Muscle layer of duodenum (tissue), 2 donors: Measurements from ENCODE around the gene BPIFB6.

Experiments
- H3K27ac ChIP-seq: one replicate; pipeline ENCODE4 v1.7.0; 2013; ENCODE audit warnings: mild to moderate bottlenecking, low read length
- H3K27me3 ChIP-seq: one replicate; pipeline ENCODE4 v1.7.0; 2013; ENCODE audit warnings: low read depth, mild to moderate bottlenecking, control low read depth, low read length
- H3K36me3 ChIP-seq, 2 donors: one replicate each; pipeline ENCODE4 v1.7.0; 2013; ENCODE audit warnings: low read length in 2 of 2, control low read depth in 1 of 2, mild to moderate bottlenecking in 1 of 2; ENCODE audit not compliant: insufficient read depth in 2 of 2, control insufficient read depth in 1 of 2
- H3K4me1 ChIP-seq, 2 donors: one replicate each; pipeline ENCODE4 v1.7.0; 2013; ENCODE audit warnings: low read length in 2 of 2, mild to moderate bottlenecking in 2 of 2, control low read depth in 1 of 2, moderate library complexity in 1 of 2; ENCODE audit not compliant: insufficient read depth in 2 of 2, control insufficient read depth in 1 of 2
- H3K4me3 ChIP-seq, 2 donors: one replicate each; pipeline ENCODE4 v1.7.0; 2013; ENCODE audit warnings: low read length in 2 of 2, low read depth in 1 of 2, mild to moderate bottlenecking in 1 of 2
- H3K9me3 ChIP-seq, 2 donors: one replicate each; pipeline ENCODE4 v1.7.0; 2013; ENCODE audit warnings: low read length in 2 of 2, control low read depth in 1 of 2, mild to moderate bottlenecking in 1 of 2; ENCODE audit not compliant: control insufficient read depth in 1 of 2
- donor health status: healthy.

The BPIFB6 gene

GRCh38 chr20:33061658-33062028 lies 30.2 kb downstream of the BPIFB6 start:
- no peaks in the 10 kb centered on the region for H3K4me1 ChIP-seq
- H3K27me3 ChIP-seq = no peaks in the 10 kb centered on the region
- H3K4me3 ChIP-seq = no peak overlapping the region
- H3K9me3 ChIP-seq = no peaks in the 10 kb centered on the region
- H3K27ac ChIP-seq = no peak overlapping the region
- H3K36me3 ChIP-seq = no peaks in the 10 kb centered on the region

- no peaks in the 10 kb centered on the region for H3K9me3 ChIP-seq
- no peak overlapping the region for H3K27ac ChIP-seq
- no peaks in the 10 kb centered on the region for H3K4me1 ChIP-seq
- H3K4me3 ChIP-seq = no peak overlapping the region
- no peaks in the 10 kb centered on the region for H3K27me3 ChIP-seq
- no peaks in the 10 kb centered on the region for H3K36me3 ChIP-seq
These were observed 30.8 kb downstream of the BPIFB6 start for GRCh38 chr20:33062105-33062824.

DNA sequence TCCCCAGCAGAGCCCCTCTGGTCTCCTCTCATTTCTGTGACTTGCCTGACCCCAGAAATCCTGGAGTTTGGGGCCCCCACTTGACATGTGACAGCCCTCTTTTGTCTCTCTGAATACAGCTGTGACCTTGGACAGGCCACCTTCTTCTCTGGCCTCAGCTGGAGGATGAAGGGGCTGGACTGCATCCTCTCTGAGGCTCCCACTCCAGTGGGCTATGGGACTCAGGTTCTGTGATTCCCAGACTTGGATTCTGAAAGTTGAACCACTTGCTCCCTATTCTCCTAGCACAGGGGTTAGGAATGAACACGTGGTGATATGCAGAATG lies 31.3 kb downstream of the BPIFB6 start:
- no peaks in the 10 kb centered on the region for H3K9me3 ChIP-seq
- H3K36me3 ChIP-seq = no peaks in the 10 kb centered on the region
- H3K4me3 ChIP-seq = no peak overlapping the region
- H3K27ac ChIP-seq = no peak overlapping the region
- H3K4me1 ChIP-seq = no peaks in the 10 kb centered on the region
- H3K27me3 ChIP-seq = no peaks in the 10 kb centered on the region

DNA sequence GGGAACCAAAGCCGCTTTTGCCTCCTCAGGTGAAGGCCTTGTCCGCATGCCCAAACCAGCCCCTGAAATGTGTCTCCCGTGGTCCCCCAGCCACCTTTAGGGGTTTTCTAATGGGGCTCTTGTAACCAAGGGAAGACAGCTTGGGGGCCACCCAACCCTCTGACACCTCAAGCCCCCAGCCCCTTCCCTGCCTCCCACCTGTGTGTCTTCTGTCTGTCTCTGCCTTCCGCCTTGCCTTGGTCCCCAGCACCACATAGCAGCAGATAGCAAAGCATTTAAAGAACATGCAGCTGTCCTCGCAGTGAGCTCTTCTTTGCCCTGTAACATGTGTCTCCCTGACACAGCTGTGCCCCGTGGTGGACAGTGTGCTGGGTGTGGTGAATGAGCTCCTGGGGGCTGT lies 31.8 kb downstream of the BPIFB6 start:
- H3K27ac ChIP-seq = no peak overlapping the region
- H3K36me3 ChIP-seq = no peaks in the 10 kb centered on the region
- H3K4me3 ChIP-seq = no peak overlapping the region
- no peaks in the 10 kb centered on the region for H3K9me3 ChIP-seq
- no peaks in the 10 kb centered on the region for H3K4me1 ChIP-seq
- no peaks in the 10 kb centered on the region for H3K27me3 ChIP-seq

DNA sequence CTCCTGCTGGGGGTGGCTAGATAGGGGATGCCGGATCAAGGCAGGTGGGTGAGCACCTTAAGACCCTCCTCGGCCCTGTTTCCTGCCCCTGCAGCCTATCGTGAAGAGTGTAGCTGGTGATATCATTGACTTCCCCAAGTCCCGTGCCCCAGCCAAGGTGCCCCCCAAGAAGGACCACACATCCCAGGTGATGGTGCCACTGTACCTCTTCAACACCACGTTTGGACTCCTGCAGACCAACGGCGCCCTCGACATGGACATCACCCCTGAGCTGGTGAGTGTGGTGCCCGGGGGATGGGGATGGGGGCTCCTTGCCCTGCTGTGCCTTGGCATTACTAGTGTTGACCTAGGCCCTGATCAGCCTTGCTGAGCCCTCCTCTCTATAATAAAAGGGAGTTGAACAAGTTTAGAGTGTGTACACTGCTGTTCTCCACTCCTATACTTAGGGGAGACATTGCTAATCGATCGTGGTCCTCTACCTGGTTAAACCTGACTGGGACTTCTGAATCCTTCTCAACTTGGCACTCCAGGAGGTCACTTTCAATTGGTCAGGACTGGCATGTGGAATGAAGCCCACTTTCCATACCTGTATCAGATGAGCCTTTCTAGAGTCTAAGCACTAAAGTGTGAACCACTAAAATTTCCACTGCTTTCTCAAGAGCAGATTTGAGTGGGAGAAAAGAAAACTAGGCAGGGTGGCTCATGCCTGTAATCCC lies 33.3 kb downstream of the BPIFB6 start:
- no peaks in the 10 kb centered on the region for H3K4me1 ChIP-seq
- no peaks in the 10 kb centered on the region for H3K36me3 ChIP-seq
- no peaks in the 10 kb centered on the region for H3K9me3 ChIP-seq
- no peak overlapping the region for H3K4me3 ChIP-seq
- H3K27ac ChIP-seq = no peak overlapping the region
- H3K27me3 ChIP-seq = no peaks in the 10 kb centered on the region

- H3K36me3 ChIP-seq = no peaks in the 10 kb centered on the region
- no peaks in the 10 kb centered on the region for H3K27me3 ChIP-seq
These were observed 34.3 kb downstream of the BPIFB6 start for GRCh38 chr20:33065785-33066184.

DNA sequence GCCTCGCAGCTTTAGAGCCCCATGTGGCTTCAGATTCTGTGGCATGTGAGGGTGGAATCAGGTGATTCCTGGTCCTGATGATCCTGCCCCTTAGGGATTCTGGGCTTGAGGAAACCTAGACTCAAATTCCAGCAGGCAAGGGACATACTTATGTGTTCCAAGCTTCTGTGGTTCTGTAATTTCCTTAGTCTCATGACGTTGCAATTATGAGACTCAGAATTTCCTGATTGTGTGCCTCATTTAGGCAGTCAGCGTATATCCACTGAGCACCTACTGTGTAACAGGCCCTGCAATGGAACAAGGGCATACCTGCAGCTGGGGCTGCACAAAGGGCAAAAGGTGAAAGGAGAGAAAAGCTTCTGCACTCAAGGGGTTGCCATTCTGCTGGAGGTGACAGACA lies 36.4 kb downstream of the BPIFB6 start:
- H3K9me3 ChIP-seq = no peaks in the 10 kb centered on the region
- H3K36me3 ChIP-seq = no peaks in the 10 kb centered on the region
- H3K4me3 ChIP-seq = no peak overlapping the region
- H3K27me3 ChIP-seq = no peaks in the 10 kb centered on the region
- no peaks in the 10 kb centered on the region for H3K4me1 ChIP-seq
- no peak overlapping the region for H3K27ac ChIP-seq

More at GRCh38 chr20:33065785-33066184, 34.3 kb downstream of the BPIFB6 start:
- Histone ChIP-seq H3K4me1 (no peaks in the 10 kb centered on the region), H3K4me3 (no peak overlapping the region), H3K9me3 (no peaks in the 10 kb centered on the region), H3K27ac (no peak overlapping the region)

DNA sequence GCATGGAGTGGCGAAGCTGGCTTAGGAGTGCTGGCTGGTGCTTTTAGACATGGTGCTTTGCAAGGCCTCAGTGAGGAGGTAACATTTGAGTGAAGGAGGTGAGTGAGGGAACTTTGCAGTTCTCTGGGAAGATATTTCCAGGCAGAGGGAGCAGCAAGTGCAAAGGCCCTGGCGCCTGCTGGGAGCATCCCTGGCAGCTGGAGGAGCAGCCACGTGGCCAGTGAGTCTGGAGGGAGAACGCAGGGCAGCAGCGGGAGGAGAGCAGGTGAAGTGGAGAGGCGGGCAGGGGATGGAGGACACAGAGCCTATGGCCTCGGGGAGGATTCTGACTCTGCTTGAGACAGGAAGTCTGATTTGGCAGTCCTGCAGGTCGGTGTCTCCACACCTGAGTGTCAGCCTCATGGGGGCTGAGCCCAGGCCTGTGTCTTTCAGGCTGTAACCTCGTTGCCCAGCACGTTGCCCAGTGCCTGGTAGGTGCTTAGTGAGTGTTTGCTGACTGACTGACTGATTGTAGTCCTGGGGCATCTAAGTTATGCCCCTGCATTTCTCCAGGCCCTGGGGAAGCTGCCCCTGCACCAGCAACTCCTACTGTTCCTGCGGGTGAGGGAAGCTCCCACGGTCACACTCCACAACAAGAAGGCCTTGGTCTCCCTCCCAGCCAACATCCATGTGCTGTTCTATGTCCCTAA lies 36.9 kb downstream of the BPIFB6 start:
- H3K9me3 ChIP-seq = no peaks in the 10 kb centered on the region
- no peaks in the 10 kb centered on the region for H3K36me3 ChIP-seq
- H3K27ac ChIP-seq = no peak overlapping the region
- no peaks in the 10 kb centered on the region for H3K27me3 ChIP-seq
- no peaks in the 10 kb centered on the region for H3K4me1 ChIP-seq
- no peak overlapping the region for H3K4me3 ChIP-seq

- Histone ChIP-seq H3K27ac (no peak overlapping the region), H3K27me3 (no peaks in the 10 kb centered on the region), H3K4me3 (no peak overlapping the region), H3K9me3 (no peaks in the 10 kb centered on the region), H3K36me3 (no peaks in the 10 kb centered on the region), H3K4me1 (no peaks in the 10 kb centered on the region)
These were observed 38.2 kb downstream of the BPIFB6 start for GRCh38 chr20:33069673-33070072.

DNA sequence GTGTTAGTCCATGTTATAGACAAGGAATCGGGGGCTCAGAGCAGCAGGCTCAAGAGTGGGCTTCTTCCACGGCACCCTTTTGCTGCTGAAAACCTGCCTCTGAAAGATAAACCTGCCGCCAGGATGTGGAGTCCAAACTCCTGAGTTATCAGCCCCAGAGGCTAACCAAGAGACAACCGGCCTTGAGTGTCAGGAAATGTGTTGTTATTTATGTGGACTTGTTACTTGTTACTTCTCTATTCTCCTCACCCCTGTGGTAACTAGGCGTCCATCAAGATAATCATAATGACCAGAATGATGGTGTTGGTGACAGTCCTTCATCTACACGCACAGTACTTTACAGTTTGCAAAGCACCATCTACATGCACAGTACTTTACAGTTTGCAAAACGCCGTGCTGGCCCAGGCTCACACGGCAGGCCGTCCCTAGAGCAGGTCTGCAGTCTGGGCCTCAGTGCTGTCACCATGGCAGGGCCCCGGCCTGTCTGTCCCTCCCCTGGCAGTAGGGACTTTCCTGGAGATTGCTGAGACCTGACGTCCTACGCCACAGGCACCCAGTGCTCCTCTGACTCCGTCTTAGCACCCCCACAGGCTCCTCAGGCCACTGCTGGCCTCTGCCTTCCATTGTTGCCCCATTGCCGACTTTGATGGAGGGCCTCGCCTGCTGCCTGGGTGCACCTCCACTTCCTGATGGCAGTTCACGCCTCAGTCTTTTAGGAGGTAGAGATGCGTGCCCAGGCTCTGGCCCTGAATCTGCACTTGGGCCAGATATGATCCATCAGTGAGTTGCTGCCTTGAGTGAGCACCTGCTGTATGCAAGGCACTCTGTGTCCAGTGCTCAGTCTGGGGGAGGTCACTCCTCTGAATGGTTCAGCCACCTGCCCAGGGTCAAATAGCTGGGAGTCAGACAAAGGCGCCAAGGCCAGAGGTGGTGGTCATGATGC lies 38.9 kb downstream of the BPIFB6 start:
- Histone ChIP-seq H3K9me3 (no peaks in the 10 kb centered on the region), H3K4me1 (no peaks in the 10 kb centered on the region), H3K27me3 (no peaks in the 10 kb centered on the region)

GRCh38 chr20:33071198-33071597 lies 39.8 kb downstream of the BPIFB6 start:
- Histone ChIP-seq H3K36me3 (no peaks in the 10 kb centered on the region), H3K9me3 (no peaks in the 10 kb centered on the region), H3K27me3 (no peaks in the 10 kb centered on the region), H3K4me3 (no peak overlapping the region), H3K4me1 (no peaks in the 10 kb centered on the region), H3K27ac (no peak overlapping the region)

More for the DNA sequence above, 38.9 kb downstream of the BPIFB6 start:
- Histone ChIP-seq H3K4me3 (no peak overlapping the region), H3K27ac (no peak overlapping the region), H3K36me3 (no peaks in the 10 kb centered on the region)
